ENCODE data around the gene TRPM2. TPM values are rescaled to one million over a fixed set of nuclear protein-coding genes. Genes with fewer than 3 reads are reported as not detected.
"Not testable (repeated sequence)": the region's sequence is repeated elsewhere in the genome, so short reads cannot be mapped to it uniquely, and the experiment has no call there.

TRPM2 gene
- total RNA-seq, 1 experiment from 2014 or later, result not detected

DNA sequence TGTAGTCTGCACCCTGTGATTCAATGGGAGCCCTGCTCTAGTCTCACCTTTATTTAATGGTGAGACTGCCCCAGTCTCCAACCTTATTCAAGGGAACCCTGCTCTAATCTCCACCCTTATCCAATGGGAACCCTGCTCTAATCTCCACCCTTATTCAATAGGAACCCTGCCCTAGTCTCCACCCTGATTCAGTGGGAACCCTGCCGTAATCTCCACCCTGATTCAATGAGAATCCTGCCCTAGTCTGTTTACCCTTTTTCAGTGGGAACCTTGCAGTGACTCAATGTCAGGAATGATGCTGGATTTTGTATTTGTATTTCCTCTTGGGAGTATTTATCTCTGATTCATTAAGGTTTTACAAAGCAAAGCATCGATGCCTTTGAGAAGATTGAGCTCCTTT lies 39.5 kb downstream of the TRPM2 start:
- intact Hi-C loops (cut with micrococcal nuclease; ENCODE audit: unreplicated experiment), result no loop called here
- TF ChIP-seq EZH2 (IDR thresholded peaks at IDR 0.05; ENCODE audit: low read depth), result no peak
- no peak for TF ChIP-seq CTCF (conservative IDR thresholded peaks at IDR 0.05)
- Histone ChIP-seq H3K4me3 (no peak overlapping the region), H3K36me3 (ENCODE audit: low read depth) (no peaks in the 10 kb centered on the region), H4K20me1 (ENCODE audit: insufficient read depth) (no peaks in the 10 kb centered on the region), H3K27ac (no peak overlapping the region), H3K79me2 (ENCODE audit: low read depth) (no peaks in the 10 kb centered on the region), H3K4me1 (replicated peaks; ENCODE audit: insufficient read depth) (no peaks in the 10 kb centered on the region), H2AFZ (no peak overlapping the region), H3K4me2 (no peak overlapping the region), H3K9me2 (ENCODE audit: insufficient read depth) (no peaks in the 10 kb centered on the region), H3F3A (ENCODE audit: insufficient read depth, low read depth) (no peaks in the 10 kb centered on the region), H3K9me3 (ENCODE audit: insufficient read depth, low read depth) (no peaks in the 10 kb centered on the region), H3K27me3 (ENCODE audit: insufficient read depth, low read depth) (peaks cover 41% of the 10 kb centered on the region)
- BruUV-seq (replicated peaks), result no TSS peak
- POLR2A ChIA-PET (ENCODE audit: unreplicated experiment), result no interaction called here
- no peak for DNase-seq
- CTCF ChIA-PET, result no interaction called here

- Histone ChIP-seq H3F3A (ENCODE audit: insufficient read depth, low read depth) (no peaks in the 10 kb centered on the region), H4K20me1 (ENCODE audit: insufficient read depth) (no peaks in the 10 kb centered on the region), H3K27me3 (ENCODE audit: insufficient read depth, low read depth) (peaks cover 33% of the 10 kb centered on the region), H3K9me3 (ENCODE audit: insufficient read depth, low read depth) (no peaks in the 10 kb centered on the region), H3K36me3 (ENCODE audit: low read depth) (no peaks in the 10 kb centered on the region), H3K9me2 (ENCODE audit: insufficient read depth) (no peaks in the 10 kb centered on the region), H2AFZ (no peak overlapping the region), H3K27ac (no peak overlapping the region), H3K4me3 (no peak overlapping the region), H3K4me2 (no peak overlapping the region), H3K4me1 (replicated peaks; ENCODE audit: insufficient read depth) (no peaks in the 10 kb centered on the region), H3K79me2 (ENCODE audit: low read depth) (no peaks in the 10 kb centered on the region)
- no peak for DNase-seq
- ChIA-PET POLR2A (ENCODE audit: unreplicated experiment) (no interaction called here), CTCF (no interaction called here)
- no peak for TF ChIP-seq CTCF (conservative IDR thresholded peaks at IDR 0.05)
- TF ChIP-seq EZH2 (IDR thresholded peaks at IDR 0.05; ENCODE audit: low read depth), result no peak
- BruUV-seq (replicated peaks), result no TSS peak
- intact Hi-C loops (cut with micrococcal nuclease; ENCODE audit: unreplicated experiment), result no loop called here
These were observed 41.3 kb downstream of the TRPM2 start for GRCh38 chr21:44394733-44395132.

GRCh38 chr21:44395260-44395659 lies 41.8 kb downstream of the TRPM2 start:
- no peaks in the 10 kb centered on the region for H3K9me2 ChIP-seq (ENCODE audit: insufficient read depth)
- H3K4me2 ChIP-seq, result no peak overlapping the region
- no peak overlapping the region for H3K27ac ChIP-seq
- H3K27me3 ChIP-seq (ENCODE audit: insufficient read depth, low read depth), result peaks cover 28% of the 10 kb centered on the region
- no peaks in the 10 kb centered on the region for H3K4me1 ChIP-seq (replicated peaks; ENCODE audit: insufficient read depth)
- no peaks in the 10 kb centered on the region for H3K79me2 ChIP-seq (ENCODE audit: low read depth)
- TF ChIP-seq EZH2 (IDR thresholded peaks at IDR 0.05; ENCODE audit: low read depth) (no peak), CTCF (conservative IDR thresholded peaks at IDR 0.05) (no peak)
- no peaks in the 10 kb centered on the region for H3K36me3 ChIP-seq (ENCODE audit: low read depth)
- H2AFZ ChIP-seq, result no peak overlapping the region
- H4K20me1 ChIP-seq (ENCODE audit: insufficient read depth), result no peaks in the 10 kb centered on the region
- H3K9me3 ChIP-seq (ENCODE audit: insufficient read depth, low read depth), result no peaks in the 10 kb centered on the region
- intact Hi-C loops (cut with micrococcal nuclease; ENCODE audit: unreplicated experiment), result no loop called here
- H3F3A ChIP-seq (ENCODE audit: insufficient read depth, low read depth), result no peaks in the 10 kb centered on the region
- no peak for DNase-seq
- ChIA-PET CTCF (no interaction called here), POLR2A (ENCODE audit: unreplicated experiment) (no interaction called here)
- BruUV-seq (replicated peaks), result no TSS peak
- no peak overlapping the region for H3K4me3 ChIP-seq

GRCh38 chr21:44396803-44397202 lies 43.4 kb downstream of the TRPM2 start:
- H3K4me3 ChIP-seq; H3K36me3 ChIP-seq (ENCODE audit: low read depth); H3K27ac ChIP-seq; H2AFZ ChIP-seq; H4K20me1 ChIP-seq (ENCODE audit: insufficient read depth); POLR2A ChIA-PET (ENCODE audit: unreplicated experiment); CTCF ChIA-PET; intact Hi-C loops (cut with micrococcal nuclease; ENCODE audit: unreplicated experiment); BruUV-seq (replicated peaks); H3K9me2 ChIP-seq (ENCODE audit: insufficient read depth); H3K79me2 ChIP-seq (ENCODE audit: low read depth); H3K4me2 ChIP-seq; H3K9me3 ChIP-seq (ENCODE audit: insufficient read depth, low read depth); DNase-seq; H3K4me1 ChIP-seq (replicated peaks; ENCODE audit: insufficient read depth); H3F3A ChIP-seq (ENCODE audit: insufficient read depth, low read depth): not testable (repeated sequence)
- H3K27me3 ChIP-seq (ENCODE audit: insufficient read depth, low read depth), result peaks cover 20% of the 10 kb centered on the region; the same call in 1 of the 2 replicates
